Panc1 (cell line): ENCODE data around the gene PLS3. TPM values are rescaled to one million over a fixed set of nuclear protein-coding genes. Genes with fewer than 3 reads are reported as not detected.

ENCODE experiments used
- ATAC-seq: fragments of 200-7000 bp; cut with Tn5 transposase; 2 replicates; pipeline ENCODE4 v1.9.1; 2020; ENCODE audit warnings: mild to moderate bottlenecking, moderate library complexity
- Bru-seq: library from RNA; stranded (reverse); fragments of 400-500 nt; gene quantifications from one replicate; lab custom pipeline; 2021; lab: Mats Ljungman, UMichigan
- BruChase-seq, 2 experiments: library from RNA; stranded (reverse); fragments of 400-500 nt; gene quantifications; one replicate each; lab custom pipeline; 2021; lab: Mats Ljungman, UMichigan
- BruUV-seq: library from RNA; stranded (reverse); fragments of 400-500 nt; replicated peaks from 2 replicates; lab custom pipeline; 2021; lab: Mats Ljungman, UMichigan
- CTCF ChIA-PET: fragments of 300-600 bp; sonication (Branson Sonifier 250); formaldehyde crosslinking; loops from one replicate; lab custom pipeline; 2022; ENCODE audit warnings: antibody characterized with exemption; lab: Charles Lee
- POLR2A ChIA-PET: fragments of 300-600 bp; sonication (Branson Sonifier 250); formaldehyde crosslinking; loops from one replicate; lab custom pipeline; 2022; ENCODE audit warnings: antibody characterized with exemption; lab: Charles Lee
- DNase-seq: peaks from one replicate; pipeline ENCODE4 v3.0.0-alpha.2; 2010; ENCODE audit warnings: low read depth, low spot score
- H3K27ac ChIP-seq: 2 replicates; pipeline ENCODE4 v1.5.1; 2011; ENCODE audit warnings: mild to moderate bottlenecking, low read length, inconsistent platforms
- H3K27me3 ChIP-seq: fragments of 200-500 bp; sonication (Bioruptor generic); 2 replicates; pipeline ENCODE4 v1.6.0; 2014; ENCODE audit warnings: low read length, inconsistent platforms; ENCODE audit not compliant: control insufficient read depth, insufficient read depth
- H3K36me3 ChIP-seq: fragments of 200-500 bp; sonication (Bioruptor generic); 2 replicates; pipeline ENCODE4 v1.5.1; 2014; ENCODE audit warnings: inconsistent platforms, mild to moderate bottlenecking, low read length, moderate library complexity; ENCODE audit not compliant: control insufficient read depth, insufficient read depth
- H3K4me1 ChIP-seq: 2 replicates; pipeline ENCODE4 v1.5.1; 2011; ENCODE audit warnings: inconsistent platforms, mild to moderate bottlenecking, low read length, moderate library complexity; ENCODE audit not compliant: control insufficient read depth, insufficient read depth
- H3K4me3 ChIP-seq, 2 experiments: 2 replicates each; pipeline ENCODE4 v1.5.1; 2011 to 2012; ENCODE audit warnings: low read depth in 2 of 2, low read length in 2 of 2, mild to moderate bottlenecking in 2 of 2, inconsistent platforms in 1 of 2, moderate library complexity in 1 of 2
- H3K9me3 ChIP-seq: fragments of 200-500 bp; sonication (Bioruptor generic); 2 replicates; pipeline ENCODE4 v1.5.1; 2014; ENCODE audit warnings: low read depth, mild to moderate bottlenecking, inconsistent platforms, low read length, moderate library complexity; ENCODE audit not compliant: control insufficient read depth, insufficient read depth
- CTCF ChIP-seq: fragments of 450-650 bp; IDR thresholded peaks from 2 replicates; pipeline ENCODE4 v1.5.1; 2017; ENCODE audit warnings: mild to moderate bottlenecking
- POLR2AphosphoS5 ChIP-seq: IDR thresholded peaks from 2 replicates; pipeline ENCODE4 v1.6.1; 2012; ENCODE audit warnings: mild to moderate bottlenecking, low read depth, low read length, moderate library complexity
- SIN3A ChIP-seq: IDR thresholded peaks from 2 replicates; pipeline ENCODE4 v1.6.1; 2012; ENCODE audit warnings: low read depth, mild to moderate bottlenecking, low read length, moderate library complexity, borderline replicate concordance; ENCODE audit not compliant: insufficient read depth
- TCF7L2 ChIP-seq: IDR thresholded peaks from 2 replicates; pipeline ENCODE4 v1.6.1; 2011; ENCODE audit warnings: mild to moderate bottlenecking, low read depth, low read length, inconsistent platforms
- in situ Hi-C: cut with HindIII; loops from 2 replicates; pipeline ENCODE4 v1.10.0; 2016; ENCODE audit warnings: low sequenced_read_pairs, low pct_unique_long_range_greater_than_20kb
- intact Hi-C: fragments of 100-400 bp; cut with micrococcal nuclease; formaldehyde crosslinking; loops from one replicate; pipeline ENCODE4 v1.10.0; 2022; ENCODE audit not compliant: unreplicated experiment
- long read RNA-seq: library from polyadenylated mRNA; unstranded; transcript quantifications from one replicate; pipeline ENCODE4 v2.0.0, GENCODE V29; 2021; ENCODE audit not compliant: unreplicated experiment
- polyA plus RNA-seq: library from polyadenylated mRNA; unstranded; fragments of >200 nt; gene quantifications from one replicate; pipeline ENCODE4 v1.2.1, GENCODE V29; 2012; ENCODE audit warnings: missing spikeins; ENCODE audit not compliant: insufficient read length
- total RNA-seq: library from RNA; stranded (reverse); gene quantifications from one replicate; pipeline ENCODE4 v1.2.1, GENCODE V29; 2021; ENCODE audit not compliant: unreplicated experiment
- TF ChIP-seq, protein P1 (sequence below), 2 experiments: IDR thresholded peaks; 2 replicates each; pipeline ENCODE4 v1.6.1; 2011 to 2012; ENCODE audit warnings: low read depth in 2 of 2, control low read depth in 1 of 2, low read length in 1 of 2, mild to moderate bottlenecking in 1 of 2, moderate library complexity in 1 of 2; ENCODE audit not compliant: insufficient read depth in 1 of 2

Gene PLS3
- total RNA-seq: 164 TPM
- 83.8 TPM for polyA plus RNA-seq
- Bru-seq, nascent RNA: percentile 88 among the genes with signal in this experiment
- BruChase-seq, experiment 1, labeled RNA remaining after a 2-hour chase: percentile 79 among the genes with signal in this experiment
- BruChase-seq, experiment 2, labeled RNA remaining after a 6-hour chase: percentile 90 among the genes with signal in this experiment
- long read RNA-seq, transcript PLS3-202 (16 exons, 3,280 nt): major isoform, 672 of 754 reads
- long read RNA-seq, partial matches to known transcripts: 27 of 754 reads
- long read RNA-seq, other reads (novel, unspliced or antisense): 55 of 754 reads

DNA sequence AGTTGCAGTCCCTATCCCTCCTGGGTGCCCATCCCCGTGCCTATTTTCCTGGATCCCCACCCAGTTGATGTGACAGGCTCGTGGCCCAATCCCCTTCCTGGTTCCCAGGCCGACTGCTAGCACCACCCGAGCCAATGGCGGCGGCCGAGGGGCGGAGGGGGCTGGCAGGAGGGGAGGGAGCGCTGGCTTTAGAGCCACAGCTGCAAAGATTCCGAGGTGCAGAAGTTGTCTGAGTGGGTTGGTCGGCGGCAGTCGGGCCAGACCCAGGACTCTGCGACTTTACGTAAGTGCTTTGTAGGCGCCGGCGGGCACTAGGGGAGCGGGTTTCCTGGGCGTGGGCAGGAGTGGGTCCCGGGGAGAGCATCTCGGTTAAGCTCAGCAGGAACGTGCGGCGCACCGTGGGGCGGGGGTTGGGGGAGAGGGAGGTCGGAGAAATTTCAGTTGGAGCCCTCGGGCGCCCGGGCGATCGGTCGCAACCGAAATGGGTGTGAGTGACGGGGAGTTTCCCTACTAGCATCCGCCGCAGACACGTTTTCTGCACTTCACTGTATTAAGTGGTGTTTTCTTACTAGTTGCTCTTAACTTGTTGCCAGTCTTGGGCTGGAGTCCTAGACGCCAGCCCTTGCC, at the start of gene PLS3:
PLS3 (plus strand) TSS at position 197 of the 627 bp plus-strand sequence. CDS start 49,077 bp downstream, outside the sequence.
- Histone ChIP-seq H3K27ac (peak within 1 kb of the TSS; percentile 92), H3K9me3 (no peaks in the 10 kb centered on the region), H3K4me1 (peaks cover 43% of the 10 kb centered on the region), H3K36me3 (no peaks in the 10 kb centered on the region), H3K27me3 (no peaks in the 10 kb centered on the region), H3K4me3 (peak within 1 kb of the TSS; percentile 76 to 80)
- ChIA-PET CTCF (interaction anchor here (0.5 to 0.6 kb wide), 2 partner anchors 9 to 409 kb away, joined by 3 read pairs; no protein-coding TSS in a partner anchor), POLR2A (interaction anchor here (0.6 kb wide), 1 partner anchor 14 kb away, joined by 5 read pairs; no protein-coding TSS in a partner anchor)
- intact Hi-C loops (loop anchor here (5.0 kb wide), 1 partner anchor 229 kb away; no protein-coding TSS in a partner anchor), in situ Hi-C loops (no loop called here)
- BruUV-seq: no TSS peak
- ATAC-seq (peak; percentile 94), DNase-seq (no peak)
- TF ChIP-seq CTCF (no peak), SIN3A (no peak; the same call in 1 of the 2 replicates), TCF7L2 (peak; percentile 78), POLR2AphosphoS5 (peak; percentile 72)
- TF ChIP-seq, protein P1, sequence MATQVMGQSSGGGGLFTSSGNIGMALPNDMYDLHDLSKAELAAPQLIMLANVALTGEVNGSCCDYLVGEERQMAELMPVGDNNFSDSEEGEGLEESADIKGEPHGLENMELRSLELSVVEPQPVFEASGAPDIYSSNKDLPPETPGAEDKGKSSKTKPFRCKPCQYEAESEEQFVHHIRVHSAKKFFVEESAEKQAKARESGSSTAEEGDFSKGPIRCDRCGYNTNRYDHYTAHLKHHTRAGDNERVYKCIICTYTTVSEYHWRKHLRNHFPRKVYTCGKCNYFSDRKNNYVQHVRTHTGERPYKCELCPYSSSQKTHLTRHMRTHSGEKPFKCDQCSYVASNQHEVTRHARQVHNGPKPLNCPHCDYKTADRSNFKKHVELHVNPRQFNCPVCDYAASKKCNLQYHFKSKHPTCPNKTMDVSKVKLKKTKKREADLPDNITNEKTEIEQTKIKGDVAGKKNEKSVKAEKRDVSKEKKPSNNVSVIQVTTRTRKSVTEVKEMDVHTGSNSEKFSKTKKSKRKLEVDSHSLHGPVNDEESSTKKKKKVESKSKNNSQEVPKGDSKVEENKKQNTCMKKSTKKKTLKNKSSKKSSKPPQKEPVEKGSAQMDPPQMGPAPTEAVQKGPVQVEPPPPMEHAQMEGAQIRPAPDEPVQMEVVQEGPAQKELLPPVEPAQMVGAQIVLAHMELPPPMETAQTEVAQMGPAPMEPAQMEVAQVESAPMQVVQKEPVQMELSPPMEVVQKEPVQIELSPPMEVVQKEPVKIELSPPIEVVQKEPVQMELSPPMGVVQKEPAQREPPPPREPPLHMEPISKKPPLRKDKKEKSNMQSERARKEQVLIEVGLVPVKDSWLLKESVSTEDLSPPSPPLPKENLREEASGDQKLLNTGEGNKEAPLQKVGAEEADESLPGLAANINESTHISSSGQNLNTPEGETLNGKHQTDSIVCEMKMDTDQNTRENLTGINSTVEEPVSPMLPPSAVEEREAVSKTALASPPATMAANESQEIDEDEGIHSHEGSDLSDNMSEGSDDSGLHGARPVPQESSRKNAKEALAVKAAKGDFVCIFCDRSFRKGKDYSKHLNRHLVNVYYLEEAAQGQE (IDR thresholded peaks at IDR 0.05; ENCODE audit: insufficient read depth in 1 of 2, low read depth in 2 of 2, low read length in 1 of 2): 0 out of 4 replicates have a peak, but pooled peaks of 1 of the 2 experiments have one; percentile 15

GRCh38 chrX:115518113-115518512, 42.9 kb upstream of the PLS3 start:
- ChIA-PET CTCF (no interaction called here), POLR2A (no interaction called here)
- no TSS peak for BruUV-seq
- H3K27me3 ChIP-seq: no peaks in the 10 kb centered on the region
- no peaks in the 10 kb centered on the region for H3K4me1 ChIP-seq
- TF ChIP-seq TCF7L2 (no peak), POLR2AphosphoS5 (no peak), SIN3A (no peak), CTCF (no peak)
- TF ChIP-seq, protein P1 (IDR thresholded peaks at IDR 0.05; ENCODE audit: insufficient read depth in 1 of 2, low read depth in 2 of 2, low read length in 1 of 2): no peak
- ATAC-seq (no peak), DNase-seq (no peak)
- no peak overlapping the region for H3K4me3 ChIP-seq
- H3K9me3 ChIP-seq: no peaks in the 10 kb centered on the region
- intact Hi-C loops: no loop called here
- no peaks in the 10 kb centered on the region for H3K36me3 ChIP-seq
- H3K27ac ChIP-seq: no peak overlapping the region
- in situ Hi-C loops: no loop called here
